Pancreas (tissue), 10 donors: Measurements from ENCODE around the gene CLDN11. TPM values are rescaled to one million over a fixed set of nuclear protein-coding genes. Genes with fewer than 3 reads are reported as not detected.

ENCODE experiments used
- ATAC-seq, 4 donors: fragments of 200-7000 bp; cut with Tn5 transposase; one replicate each; pipeline versions ENCODE4 v1.8.0 to v1.9.1; 2020; ENCODE audit warnings: mild to moderate bottlenecking in 4 of 4, moderate library complexity in 4 of 4
- DNase-seq, 6 donors: peaks; one replicate each; pipeline ENCODE4 v3.0.0-alpha.2; 2020
- FAIRE-seq: peaks from 2 replicates; lab custom pipeline; 2012; peaks lifted over from hg19 to GRCh38; lab: Jason Lieb, UNC
- H3K27ac ChIP-seq, 4 donors: fragments of 200-600 bp; sonication (generic); 1 replicate in 3 of 4; 2 replicates in 1 of 4; pipeline versions ENCODE4 v1.5.0 to v1.8.0; 2020
- H3K27me3 ChIP-seq, 4 donors: fragments of 200-600 bp; one replicate each; pipeline ENCODE4 v1.8.0; 2021
- H3K36me3 ChIP-seq, 3 donors: fragments of 200-600 bp; sonication (generic) in 1 of 3; one replicate each; pipeline versions ENCODE4 v1.5.0 to v1.8.0; 2020 to 2021
- H3K4me1 ChIP-seq, 3 donors: fragments of 200-600 bp; one replicate each; pipeline ENCODE4 v1.8.0; 2021
- H3K4me3 ChIP-seq, 4 donors: fragments of 200-600 bp; sonication (generic) in 2 of 4; one replicate each; pipeline versions ENCODE4 v1.5.0 to v1.8.0; 2020 to 2021
- H3K9me3 ChIP-seq, 4 donors: fragments of 200-600 bp; one replicate each; pipeline ENCODE4 v1.8.0; 2021
- CTCF ChIP-seq, 4 donors: fragments of 200-600 bp; sonication (generic) in 3 of 4; IDR thresholded peaks; one replicate each; pipeline versions ENCODE4 v1.5.0 to v1.8.0; 2021; ENCODE audit warnings: antibody characterized with exemption in 4 of 4
- WGBS, 2 donors: extraction: QIAGEN DNeasy Blood & Tissue Kit; methylation state at CpG; one replicate each; pipeline ENCODE4 v1.1.7; 2013; 5-methylcytosine and 5-hydroxymethylcytosine counted together
- intact Hi-C, 3 donors: fragments of 100-400 bp; cut with DNase I; formaldehyde crosslinking; loops; one replicate each; pipeline versions ENCODE4 v1.11.1 to v1.14.2; 2022
- polyA plus RNA-seq, 2 donors: library from polyadenylated mRNA; stranded (reverse); fragments of 200-250 nt; gene quantifications; one replicate each; pipeline ENCODE4 v1.2.3, GENCODE V29; 2013
- total RNA-seq, 6 donors: library from RNA; stranded (reverse); fragmentation: NEBNext Ultra II Directional in 4 of 6; extraction: Animal tissue kit (Norgen Biotek cat#: 25700) in 4 of 6; gene quantifications; one replicate each; pipeline versions ENCODE4 v1.2.1 to v1.2.4, GENCODE V29; 2021 to 2023
- donor health status: healthy with polysubstance abuse.
- donor health status: DM: no; HTN: no; CAD: no; lungs with moderate emphysema.
- donor health status: DM: no; HTN: no; CAD: no.
- donor health status: control.
- donor health status: control.
- donor health status: Bipolar disorder and iron deficiency.
- donor health status: DM: yes; HTN: yes; CAD: no.
- donor health status: DM: no; HTN: no; CAD: no.
- donor health status: DM: no; HTN: no; CAD: no.
- donor health status: DM: yes; HTN: yes; CAD: no.

Gene CLDN11
- total and polyA plus RNA-seq, 8 donors, result 0.38 to 2.3 (median 0.74) TPM

- DNase-seq (no peak), ATAC-seq (no peak), FAIRE-seq (no peak)
- Histone ChIP-seq H3K36me3 (peaks cover 0 to 24% (median 0%) of the 10 kb centered on the region in 3 donors), H3K27me3 (no peaks in the 10 kb centered on the region), H3K4me1 (no peaks in the 10 kb centered on the region), H3K4me3 (no peak overlapping the region), H3K9me3 (no peaks in the 10 kb centered on the region), H3K27ac (no peak overlapping the region)
- intact Hi-C loops, result no loop called here
- 90 to 92% methylated on average over 3 of the region's 3 CpGs for WGBS, 2 donors
- TF ChIP-seq CTCF (IDR thresholded peaks at IDR 0.05), result no peak
These were observed 32.2 kb upstream of the CLDN11 start for GRCh38 chr3:170386468-170386867.

GRCh38 chr3:170387950-170388349 lies 30.7 kb upstream of the CLDN11 start:
- DNase-seq (no peak), FAIRE-seq (no peak), ATAC-seq (no peak)
- H3K4me3 ChIP-seq, result no peak overlapping the region
- H3K27ac ChIP-seq, result no peak overlapping the region
- no peaks in the 10 kb centered on the region for H3K9me3 ChIP-seq
- H3K4me1 ChIP-seq, result no peaks in the 10 kb centered on the region
- intact Hi-C loops, result no loop called here
- TF ChIP-seq CTCF (IDR thresholded peaks at IDR 0.05), result no peak
- H3K27me3 ChIP-seq, result no peaks in the 10 kb centered on the region
- peaks cover 0 to 27% (median 0%) of the 10 kb centered on the region in 3 donors for H3K36me3 ChIP-seq

- no peaks in the 10 kb centered on the region for H3K4me1 ChIP-seq
- intact Hi-C loops, result no loop called here
- no peaks in the 10 kb centered on the region for H3K27me3 ChIP-seq
- no peak overlapping the region for H3K4me3 ChIP-seq
- ATAC-seq, result no peak
- FAIRE-seq, result no peak
- WGBS, 2 donors, result 95 to 100% methylated on average over 4 of the region's 4 CpGs
- no peak for TF ChIP-seq CTCF (IDR thresholded peaks at IDR 0.05)
- H3K9me3 ChIP-seq, result no peaks in the 10 kb centered on the region
- no peak overlapping the region for H3K27ac ChIP-seq
- peaks cover 0 to 27% (median 0%) of the 10 kb centered on the region in 3 donors for H3K36me3 ChIP-seq
- no peak for DNase-seq
These were observed 27.6 kb upstream of the CLDN11 start for GRCh38 chr3:170391108-170391507.

GRCh38 chr3:170397685-170398084 lies 21.0 kb upstream of the CLDN11 start:
- Histone ChIP-seq H3K9me3 (no peaks in the 10 kb centered on the region), H3K36me3 (no peaks in the 10 kb centered on the region), H3K4me3 (no peak overlapping the region), H3K27ac (no peak overlapping the region), H3K27me3 (no peaks in the 10 kb centered on the region), H3K4me1 (no peaks in the 10 kb centered on the region)
- no peak for ATAC-seq
- no peak for FAIRE-seq
- intact Hi-C loops, result no loop called here
- TF ChIP-seq CTCF (IDR thresholded peaks at IDR 0.05), result no peak
- WGBS, 2 donors, result 92 to 93% methylated on average over 6 of the region's 6 CpGs
- DNase-seq, result no peak

GRCh38 chr3:170405101-170405500 lies 13.6 kb upstream of the CLDN11 start:
- intact Hi-C loops, result no loop called here
- Histone ChIP-seq H3K9me3 (no peaks in the 10 kb centered on the region), H3K36me3 (no peaks in the 10 kb centered on the region), H3K27me3 (no peaks in the 10 kb centered on the region), H3K4me1 (no peaks in the 10 kb centered on the region), H3K4me3 (no peak overlapping the region), H3K27ac (no peak overlapping the region)
- TF ChIP-seq CTCF (IDR thresholded peaks at IDR 0.05), result no peak
- no peak for FAIRE-seq
- no peak for DNase-seq
- ATAC-seq, result no peak
